ENCODE results near the gene DHX58.

GRCh38 chr17:42155614-42156045, 43.1 kb upstream of the DHX58 start:
- TF ChIP-seq POLR2A (IDR thresholded peaks at IDR 0.05; ENCODE audit: low read depth, low read length): no peak
- no peak for TF ChIP-seq CTCF (conservative IDR thresholded peaks at IDR 0.05; ENCODE audit: low read depth, low read length)
- no peak for TF ChIP-seq USF2 (IDR thresholded peaks at IDR 0.05; ENCODE audit: low read depth, low read length)
- TF ChIP-seq, protein P1, sequence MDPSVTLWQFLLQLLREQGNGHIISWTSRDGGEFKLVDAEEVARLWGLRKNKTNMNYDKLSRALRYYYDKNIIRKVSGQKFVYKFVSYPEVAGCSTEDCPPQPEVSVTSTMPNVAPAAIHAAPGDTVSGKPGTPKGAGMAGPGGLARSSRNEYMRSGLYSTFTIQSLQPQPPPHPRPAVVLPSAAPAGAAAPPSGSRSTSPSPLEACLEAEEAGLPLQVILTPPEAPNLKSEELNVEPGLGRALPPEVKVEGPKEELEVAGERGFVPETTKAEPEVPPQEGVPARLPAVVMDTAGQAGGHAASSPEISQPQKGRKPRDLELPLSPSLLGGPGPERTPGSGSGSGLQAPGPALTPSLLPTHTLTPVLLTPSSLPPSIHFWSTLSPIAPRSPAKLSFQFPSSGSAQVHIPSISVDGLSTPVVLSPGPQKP (IDR thresholded peaks at IDR 0.05; ENCODE audit: borderline replicate concordance, low read depth, low read length): no peak
- no peak for TF ChIP-seq MAFK (IDR thresholded peaks at IDR 0.05; ENCODE audit: low read depth, low read length)
- TF ChIP-seq BHLHE40 (IDR thresholded peaks at IDR 0.05; ENCODE audit: low read depth, low read length): no peak
- TF ChIP-seq CEBPB (IDR thresholded peaks at IDR 0.05; ENCODE audit: low read depth, low read length): no peak
- no peak for TF ChIP-seq MAZ (IDR thresholded peaks at IDR 0.05; ENCODE audit: borderline replicate concordance, low read depth, low read length)
